Adipose tissue (tissue), 3 donors: Measurements from ENCODE around the gene NMRAL1. TPM values are rescaled to one million over a fixed set of nuclear protein-coding genes. Genes with fewer than 3 reads are reported as not detected.

ENCODE experiments used
- H3K27ac ChIP-seq: one replicate; pipeline ENCODE4 v1.5.1; 2013; ENCODE audit warnings: low read depth, low read length
- WGBS, 3 donors: extraction: QIAGEN DNeasy Blood & Tissue Kit; methylation state at CpG; one replicate each; pipeline ENCODE4 v1.1.7; 2013; 5-methylcytosine and 5-hydroxymethylcytosine counted together
- polyA plus RNA-seq, 3 donors: library from polyadenylated mRNA; stranded (reverse); fragments of 200-250 nt; gene quantifications; one replicate each; pipeline ENCODE4 v1.2.3, GENCODE V29; 2013
- donor health status: healthy with polysubstance abuse.
- donor health status: Bipolar disorder and iron deficiency.
- donor health status: healthy.

Gene NMRAL1
- polyA plus RNA-seq, 3 donors, result 33.7 to 38.0 (median 36.4) TPM

DNA sequence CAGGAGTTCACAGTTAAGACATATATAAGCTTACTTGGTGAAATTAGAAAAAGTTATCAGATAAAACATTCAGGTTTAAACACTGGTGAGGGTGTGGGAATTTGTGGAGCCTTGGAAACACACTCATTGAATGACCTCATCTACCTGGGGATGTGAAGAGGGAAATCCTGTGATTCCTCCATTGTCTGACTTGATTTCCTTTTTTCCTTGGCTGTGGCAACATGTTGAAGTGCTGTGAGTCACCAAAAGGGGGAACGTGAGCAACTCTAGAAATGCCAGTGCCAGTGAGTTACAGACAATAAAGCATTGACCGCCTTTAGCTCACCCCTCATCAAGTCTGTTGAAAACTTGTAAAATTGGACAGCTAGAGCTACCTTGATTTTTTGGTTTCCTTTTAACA is 3.5 kb upstream of the NMRAL1 start:
- no peak overlapping the region for H3K27ac ChIP-seq
- 32 to 60% (median 37%) methylated on average over 2 of the region's 2 CpGs for WGBS, 3 donors

- 9 to 10% (median 9%) methylated on average over 58 to 70 of the region's 70 CpGs for WGBS, 3 donors
These were observed 1.7 kb upstream of the NMRAL1 start, which contains the start of gene HMOX2 for GRCh38 chr16:4475880-4476788. Gene HMOX2 (plus strand): TSS chr16:4476398. CDS start chr16:4505525, 29,127 bp downstream.

DNA sequence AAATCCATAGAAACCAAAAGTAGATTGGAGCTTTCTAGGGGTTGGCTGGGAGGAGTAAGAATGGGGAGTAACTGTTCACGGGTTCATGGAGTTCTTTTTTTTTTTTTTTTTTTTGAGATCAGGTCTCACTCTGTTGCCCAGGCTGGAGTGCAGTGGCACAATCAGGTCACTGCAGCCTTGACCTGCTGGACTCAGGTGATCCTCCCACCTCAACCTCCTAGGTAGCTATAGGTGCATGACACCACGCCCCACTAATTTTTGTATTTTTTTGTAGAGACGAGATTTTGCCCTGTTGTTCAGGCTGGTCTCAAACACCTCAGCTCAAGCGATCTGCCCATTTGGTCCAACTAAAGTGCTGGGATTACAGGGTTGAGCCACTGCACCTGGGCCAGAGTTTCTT is 1.5 kb downstream of the NMRAL1 start:
- 68 to 77% (median 71%) methylated on average over 4 of the region's 4 CpGs for WGBS, 3 donors
- no peak overlapping the region for H3K27ac ChIP-seq

More at GRCh38 chr16:4475880-4476788, 1.7 kb upstream of the NMRAL1 start, which contains the start of gene HMOX2:
- H3K27ac ChIP-seq, result no peak within 1 kb of the TSS

DNA sequence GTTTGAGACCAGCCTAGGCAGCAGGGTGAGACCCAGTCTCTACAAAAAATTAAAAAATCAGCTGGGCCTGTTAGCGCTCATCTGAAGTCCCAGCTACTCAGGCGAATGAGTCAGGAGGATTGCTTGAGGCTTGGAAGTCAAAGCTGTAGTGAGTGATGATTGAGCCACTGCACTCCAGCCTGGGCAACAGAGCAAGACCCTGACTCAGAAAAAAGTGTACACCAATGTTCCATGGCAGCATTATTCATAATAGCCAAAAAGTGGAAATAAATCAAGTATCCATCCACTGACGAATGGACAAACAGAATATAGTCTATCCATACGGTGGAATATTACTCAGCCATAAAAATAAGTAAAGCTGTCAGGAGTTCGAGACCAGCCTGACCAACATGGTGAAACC is 2.6 kb downstream of the NMRAL1 start:
- WGBS, 3 donors, result 94 to 97% (median 96%) methylated on average over 5 of the region's 5 CpGs
- no peak overlapping the region for H3K27ac ChIP-seq

GRCh38 chr16:4468972-4469371 is 5.5 kb downstream of the NMRAL1 start:
- 88 to 93% (median 89%) methylated on average over 10 of the region's 10 CpGs for WGBS, 3 donors
- H3K27ac ChIP-seq, result no peak overlapping the region

GRCh38 chr16:4467916-4468315 is 6.5 kb downstream of the NMRAL1 start:
- H3K27ac ChIP-seq, result no peak overlapping the region
- 93 to 96% (median 95%) methylated on average over 16 of the region's 16 CpGs for WGBS, 3 donors

- WGBS, 3 donors, result 85 to 92% (median 88%) methylated on average over 32 of the region's 32 CpGs
- no peak overlapping the region for H3K27ac ChIP-seq
These were observed 8.2 kb downstream of the NMRAL1 start for GRCh38 chr16:4465977-4466779.

- whole genome bisulfite sequencing, 3 donors, result 86 to 90% (median 87%) methylated on average over 22 of the region's 22 CpGs
- no peak overlapping the region for H3K27ac ChIP-seq
These were observed 10.8 kb downstream of the NMRAL1 start for GRCh38 chr16:4463522-4464163.

DNA sequence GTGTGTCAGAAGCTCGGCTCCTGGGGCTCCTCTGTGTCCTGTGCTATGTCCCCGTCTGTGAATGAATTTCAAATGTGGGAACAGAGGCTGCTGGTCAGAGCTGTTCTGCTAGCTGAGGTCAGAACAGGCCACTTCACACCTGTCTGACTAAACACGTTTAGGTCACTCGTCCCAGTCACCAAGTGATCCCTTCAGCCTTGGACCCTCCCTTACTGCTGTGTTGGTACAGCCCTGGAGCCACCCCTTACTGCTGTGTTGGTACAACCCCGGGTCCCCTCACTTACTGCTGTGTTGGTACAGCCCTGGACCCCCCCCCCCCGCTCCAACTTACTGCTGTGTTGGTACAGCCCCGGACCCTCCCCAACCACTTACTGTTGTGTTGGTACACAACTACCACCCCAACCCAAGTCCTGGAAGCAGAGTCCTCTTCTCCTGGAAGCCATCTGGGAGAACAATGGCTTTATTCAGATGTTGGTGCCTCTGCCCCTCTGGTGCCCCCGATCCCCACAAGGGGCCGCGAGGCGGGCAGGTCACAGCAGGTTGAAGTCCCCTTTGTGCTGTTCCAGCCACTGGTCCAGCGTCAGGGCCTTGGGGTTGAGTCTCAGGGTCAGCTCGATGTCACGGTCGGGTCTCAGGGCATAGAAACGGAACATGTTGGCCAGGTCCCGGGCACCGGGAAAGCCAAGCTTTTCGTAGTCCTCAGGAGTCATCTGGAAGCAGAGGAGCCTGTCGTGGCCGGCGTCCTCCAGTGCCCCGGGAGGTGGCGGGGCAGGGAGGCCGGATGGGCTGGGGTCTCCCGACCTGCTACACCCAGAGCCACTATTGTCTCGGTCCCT is 13.0 kb downstream of the NMRAL1 start:
- no peak overlapping the region for H3K27ac ChIP-seq
- WGBS, 3 donors, result 72 to 85% (median 83%) methylated on average over 27 of the region's 27 CpGs

DNA sequence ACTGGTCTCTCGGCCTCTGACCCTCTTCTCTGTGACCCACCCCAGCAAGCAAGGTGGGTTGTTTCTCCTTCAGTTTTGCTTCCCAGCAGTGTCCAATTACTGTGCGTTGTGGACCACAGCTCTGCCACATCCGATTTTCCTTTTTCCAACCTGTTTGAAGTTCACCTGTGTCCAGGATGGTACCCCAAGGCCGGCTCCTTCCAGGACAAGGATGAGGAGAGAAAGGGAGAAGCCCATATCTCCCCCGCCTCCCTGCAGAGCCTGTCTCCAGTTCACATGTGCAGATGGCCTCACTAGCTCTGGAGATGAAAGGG is 13.5 kb downstream of the NMRAL1 start:
- 89 to 94% (median 90%) methylated on average over 5 of the region's 5 CpGs for WGBS, 3 donors
- H3K27ac ChIP-seq, result no peak overlapping the region

DNA sequence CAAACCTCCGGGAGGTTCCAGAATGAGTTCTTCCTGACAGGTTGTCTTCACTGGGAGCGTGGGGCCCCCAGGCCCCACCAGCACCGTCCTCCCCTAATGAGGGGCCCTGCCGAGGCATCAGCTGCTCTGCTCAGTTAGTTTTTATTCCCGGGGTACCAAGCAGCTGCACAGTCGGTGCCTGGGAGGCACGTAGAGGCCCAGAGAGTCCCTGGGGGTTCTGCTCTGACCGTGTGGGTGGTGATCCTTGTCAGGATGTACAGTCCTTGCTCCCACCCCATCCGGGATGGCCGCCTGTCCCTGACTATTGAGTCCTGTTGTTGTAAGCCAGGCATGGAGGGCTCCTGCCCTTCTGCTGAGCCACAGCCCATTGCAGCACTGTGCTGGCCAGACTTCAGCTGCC is 18.5 kb downstream of the NMRAL1 start:
- 72 to 84% (median 83%) methylated on average over 9 to 10 of the region's 10 CpGs for WGBS, 3 donors
- H3K27ac ChIP-seq, result no peak overlapping the region

- no peak overlapping the region for H3K27ac ChIP-seq
- 90 to 92% (median 91%) methylated on average over 14 of the region's 14 CpGs for WGBS, 3 donors
These were observed 19.3 kb downstream of the NMRAL1 start for GRCh38 chr16:4455081-4455480.

DNA sequence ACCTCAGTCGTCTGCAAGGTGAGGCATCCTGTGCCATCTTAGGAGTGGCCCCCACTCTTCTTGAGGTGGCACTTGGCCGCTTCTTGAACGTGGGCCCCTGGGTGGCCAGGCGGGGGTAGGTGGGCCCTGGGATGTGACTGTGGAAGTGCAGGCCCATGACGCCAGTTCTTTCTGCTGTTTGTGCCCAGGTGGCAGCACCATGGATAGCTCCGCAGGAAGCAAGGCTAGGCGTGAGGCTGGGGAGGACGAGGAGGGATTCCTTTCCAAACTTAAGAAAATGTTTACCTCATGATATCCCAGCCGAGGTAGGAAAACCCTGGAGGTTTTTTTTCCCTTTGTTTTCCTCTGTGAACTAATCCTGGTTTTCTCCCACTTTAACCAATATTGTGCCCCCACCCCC is 19.8 kb downstream of the NMRAL1 start:
- H3K27ac ChIP-seq, result no peak overlapping the region
- 83 to 85% (median 84%) methylated on average over 9 of the region's 9 CpGs for WGBS, 3 donors

DNA sequence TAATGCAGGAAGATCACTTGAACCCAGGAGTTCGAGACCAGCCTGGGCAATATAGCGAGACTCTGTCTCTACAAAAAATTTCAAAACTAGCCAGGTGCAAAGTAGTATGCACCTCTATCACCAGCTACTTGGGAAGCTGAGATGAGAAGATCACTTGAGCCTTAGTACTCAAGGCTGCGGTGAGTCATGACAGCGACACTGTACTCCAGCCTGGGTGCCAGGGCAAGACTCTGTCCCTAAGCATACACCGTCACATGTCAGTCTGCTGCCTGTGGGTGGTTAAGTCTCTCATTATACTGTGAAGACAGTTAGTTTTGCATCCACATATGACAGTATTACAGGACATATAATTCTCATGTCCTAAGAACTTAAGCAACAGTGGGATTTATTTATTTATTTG is 21.8 kb downstream of the NMRAL1 start:
- WGBS, 3 donors, result 96 to 99% (median 97%) methylated on average over 5 of the region's 5 CpGs
- no peak overlapping the region for H3K27ac ChIP-seq

GRCh38 chr16:4450931-4451519 is 23.4 kb downstream of the NMRAL1 start:
- WGBS, 3 donors, result 91 to 95% (median 93%) methylated on average over 14 of the region's 14 CpGs
- no peak overlapping the region for H3K27ac ChIP-seq

- WGBS, 3 donors, result 93 to 95% (median 93%) methylated on average over 13 to 14 of the region's 14 CpGs
- H3K27ac ChIP-seq, result no peak overlapping the region
These were observed 24.0 kb downstream of the NMRAL1 start for GRCh38 chr16:4450430-4450829.

DNA sequence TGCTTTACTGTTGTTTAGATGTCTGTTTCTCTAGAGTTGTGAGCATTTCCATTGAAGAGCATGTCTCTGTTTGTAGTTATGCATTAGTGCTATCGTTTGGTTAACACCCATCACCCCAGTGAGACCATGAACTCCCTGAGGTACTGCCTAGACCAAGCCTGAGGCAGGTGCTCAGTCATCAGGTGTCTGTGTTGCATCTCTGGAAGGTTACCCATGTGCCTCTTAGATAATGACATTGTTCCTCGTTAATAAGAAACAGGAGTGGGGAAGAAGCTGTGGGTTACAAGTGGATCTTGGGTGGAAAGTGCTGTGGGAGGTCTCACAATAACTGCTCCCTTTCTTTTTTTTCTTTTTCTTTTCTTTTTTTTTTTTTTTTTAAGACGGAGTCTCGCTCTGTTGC is 30.4 kb downstream of the NMRAL1 start:
- 85 to 95% (median 92%) methylated on average over 4 of the region's 4 CpGs for WGBS, 3 donors
- H3K27ac ChIP-seq, result no peak overlapping the region

GRCh38 chr16:4443271-4443670 is 31.2 kb downstream of the NMRAL1 start:
- 76 to 80% (median 78%) methylated on average over 5 of the region's 5 CpGs for WGBS, 3 donors
- no peak overlapping the region for H3K27ac ChIP-seq
